HepG2 (cell line): ENCODE measurements around the gene SNX21. TPM values are rescaled to one million over a fixed set of nuclear protein-coding genes. Genes with fewer than 3 reads are reported as not detected.

ENCODE experiments used
- CREM ChIP-seq, 2 experiments: sonication (generic) in 1 of 2; formaldehyde crosslinking in 1 of 2; IDR thresholded peaks; 2 replicates each; pipeline versions ENCODE4 v1.4.0 to v1.6.1; 2016 to 2020; ENCODE audit warnings: antibody characterized with exemption in 1 of 2, mild to moderate bottlenecking in 1 of 2, missing genetic modification reagents in 1 of 2
- ETV6 ChIP-seq: sonication (generic); formaldehyde crosslinking; conservative IDR thresholded peaks from 2 replicates; pipeline ENCODE4 v1.4.0; 2020; ENCODE audit warnings: missing genetic modification reagents
- JUND ChIP-seq: sonication (generic); formaldehyde crosslinking; IDR thresholded peaks from 2 replicates; pipeline ENCODE4 v1.8.0; 2022; ENCODE audit warnings: mild to moderate bottlenecking, missing genetic modification reagents
- KMT2A ChIP-seq: sonication (generic); formaldehyde crosslinking; IDR thresholded peaks from 2 replicates; pipeline ENCODE4 v1.4.0; 2020; ENCODE audit warnings: missing genetic modification reagents
- PATZ1 ChIP-seq: sonication (generic); formaldehyde crosslinking; IDR thresholded peaks from 2 replicates; pipeline ENCODE4 v1.4.0; 2020; ENCODE audit warnings: missing genetic modification reagents
- SALL2 ChIP-seq: sonication (generic); formaldehyde crosslinking; IDR thresholded peaks from 2 replicates; pipeline ENCODE4 v1.8.1; 2023; ENCODE audit warnings: mild to moderate bottlenecking, missing genetic modification reagents, inconsistent platforms
- SMAD1 ChIP-seq: sonication (generic); formaldehyde crosslinking; IDR thresholded peaks from 2 replicates; pipeline ENCODE4 v1.4.0; 2020; ENCODE audit warnings: missing genetic modification reagents, low read depth, mild to moderate bottlenecking, borderline replicate concordance
- TAF15 ChIP-seq: fragments of 200-400 bp; formaldehyde crosslinking; IDR thresholded peaks from one replicate; pipeline ENCODE4 v1.6.1; 2018; ENCODE audit warnings: mild to moderate bottlenecking, low read depth, low read length; ENCODE audit not compliant: poor library complexity, severe bottlenecking
- TCF7L2 ChIP-seq: IDR thresholded peaks from 2 replicates; pipeline ENCODE4 v1.6.1; 2011; ENCODE audit warnings: mild to moderate bottlenecking, low read depth, low read length, moderate library complexity
- TEF ChIP-seq: sonication (generic); formaldehyde crosslinking; IDR thresholded peaks from 2 replicates; pipeline ENCODE4 v1.5.0; 2020; ENCODE audit warnings: missing genetic modification reagents
- THAP9 ChIP-seq: sonication (generic); formaldehyde crosslinking; IDR thresholded peaks from 2 replicates; pipeline ENCODE4; 2020; ENCODE audit warnings: missing genetic modification reagents, mild to moderate bottlenecking, borderline replicate concordance
- ZFYVE20 ChIP-seq: sonication (generic); formaldehyde crosslinking; IDR thresholded peaks from 2 replicates; pipeline ENCODE4 v1.8.0; 2023; ENCODE audit warnings: low read depth, mild to moderate bottlenecking, moderate library complexity, missing genetic modification reagents, borderline replicate concordance
- ZNF263 ChIP-seq: sonication (generic); formaldehyde crosslinking; IDR thresholded peaks from 2 replicates; pipeline ENCODE4 v1.4.0; 2020; ENCODE audit warnings: missing genetic modification reagents
- ZNF274 ChIP-seq: sonication (generic); formaldehyde crosslinking; IDR thresholded peaks from 2 replicates; pipeline ENCODE4 v1.5.1; 2020; ENCODE audit warnings: mild to moderate bottlenecking, missing genetic modification reagents
- ZNF292 ChIP-seq: sonication (generic); formaldehyde crosslinking; IDR thresholded peaks from 2 replicates; pipeline ENCODE4 v1.8.1; 2022; ENCODE audit warnings: mild to moderate bottlenecking, low read depth, missing genetic modification reagents, borderline replicate concordance
- ZNF329 ChIP-seq: sonication (generic); formaldehyde crosslinking; IDR thresholded peaks from 2 replicates; pipeline ENCODE4 v1.9.0; 2021; ENCODE audit warnings: low read depth, mild to moderate bottlenecking, missing genetic modification reagents
- ZNF333 ChIP-seq: sonication (generic); formaldehyde crosslinking; IDR thresholded peaks from 2 replicates; pipeline ENCODE4 v1.4.0; 2020; ENCODE audit warnings: mild to moderate bottlenecking, missing genetic modification reagents, borderline replicate concordance
- ZNF605 ChIP-seq: sonication (generic); formaldehyde crosslinking; IDR thresholded peaks from 2 replicates; pipeline ENCODE4 v1.8.0; 2022; ENCODE audit warnings: mild to moderate bottlenecking, missing genetic modification reagents
- ZNF749 ChIP-seq: sonication (generic); formaldehyde crosslinking; IDR thresholded peaks from 2 replicates; pipeline ENCODE4 v1.8.0; 2022; ENCODE audit warnings: mild to moderate bottlenecking, missing genetic modification reagents, moderate library complexity, borderline replicate concordance
- ZNF780A ChIP-seq: sonication (generic); formaldehyde crosslinking; IDR thresholded peaks from 2 replicates; pipeline ENCODE4 v1.8.0; 2022; ENCODE audit warnings: mild to moderate bottlenecking, missing genetic modification reagents, moderate library complexity
- ZSCAN21 ChIP-seq: sonication (generic); formaldehyde crosslinking; IDR thresholded peaks from 2 replicates; pipeline ENCODE4 v1.8.0; 2022; ENCODE audit warnings: mild to moderate bottlenecking, missing genetic modification reagents, moderate library complexity, borderline replicate concordance
- polyA plus RNA-seq, 8 experiments: library from polyadenylated mRNA; depleted of rRNA in 3 of 8; stranded (reverse) in 7 of 8; unstranded in 1 of 8; fragments of >200 nt; fragmentation: Illumina TruSeq in 4 of 8; extraction: Trizol in 4 of 8; gene quantifications; 2 replicates each; pipeline versions ENCODE4 v1.2.1 to v1.2.3, GENCODE V29; 2011 to 2016; ENCODE audit warnings: low read depth in 4 of 8, missing spikeins in 1 of 8, mixed read lengths in 1 of 8; ENCODE audit not compliant: insufficient read depth in 1 of 8
- total RNA-seq, 5 experiments: library from RNA; depleted of rRNA; stranded (reverse); fragments of >200 nt; fragmentation: Illumina TruSeq; extraction: Trizol; gene quantifications; 2 replicates each; pipeline ENCODE4 v1.2.3, GENCODE V29; 2016; ENCODE audit warnings: low read depth in 1 of 5

The SNX21 gene
- total and polyA plus RNA-seq, 2 of the 13 experiments (the other 11 are each of a cell fraction or from before 2014, with no cell fraction given) = 7.7 to 12.8 TPM

- peak; percentile 67 for TF ChIP-seq CREM (IDR thresholded peaks at IDR 0.05)
- TF ChIP-seq CREM (CRISPR knock-in tag; IDR thresholded peaks at IDR 0.05) = 0 out of 2 replicates have a peak, but pooled peaks have one; percentile 25
- TF ChIP-seq ZNF274 (CRISPR knock-in tag) = peak; percentile 78; the same call in 1 of the 2 replicates
- TF ChIP-seq ETV6 (CRISPR knock-in tag) = peak; percentile 20; the same call in 1 of the 2 replicates
- TF ChIP-seq KMT2A (CRISPR knock-in tag) = peak; percentile 36; the same call in 1 of the 2 replicates
- TF ChIP-seq JUND (CRISPR knock-in tag) = 0 out of 2 replicates have a peak, but pooled peaks have one; percentile 32
- peak; percentile 29; the same call in 1 of the 2 replicates for TF ChIP-seq SMAD1 (CRISPR knock-in tag)
- peak; percentile 57; the same call in 1 of the 2 replicates for TF ChIP-seq ZFYVE20 (CRISPR knock-in tag)
- TF ChIP-seq SALL2 (CRISPR knock-in tag) = 0 out of 2 replicates have a peak, but pooled peaks have one; percentile 33
- TF ChIP-seq ZSCAN21 (CRISPR knock-in tag) = peak; percentile 75
- no peak for TF ChIP-seq ZNF329 (CRISPR knock-in tag)
- TF ChIP-seq THAP9 = peak; percentile 75
- no peak; the same call in 1 of the 2 replicates for TF ChIP-seq ZNF263 (CRISPR knock-in tag)
- peak; percentile 81 for TF ChIP-seq TAF15
- no peak for TF ChIP-seq ZNF292
- TF ChIP-seq ZNF780A (CRISPR knock-in tag) = peak; percentile 92
- 0 out of 2 replicates have a peak, but pooled peaks have one; percentile 32 for TF ChIP-seq ZNF333 (CRISPR knock-in tag)
- TF ChIP-seq PATZ1 (CRISPR knock-in tag) = no peak
- TF ChIP-seq ZNF749 (CRISPR knock-in tag) = peak; percentile 91; the same call in 1 of the 2 replicates
- TF ChIP-seq TEF (CRISPR knock-in tag) = no peak
- TF ChIP-seq ZNF605 = peak; percentile 71; the same call in 1 of the 2 replicates
- TF ChIP-seq TCF7L2 = no peak
These were observed 21.2 kb upstream of the SNX21 start, which contains the start of gene UBE2C (continued) for GRCh38 chr20:45812157-45813005.
